ENCODE measurements around the gene CDHR5. TPM values are rescaled to one million over a fixed set of nuclear protein-coding genes. Genes with fewer than 3 reads are reported as not detected.
"Not testable (repeated sequence)": the region's sequence is repeated elsewhere in the genome, so short reads cannot be mapped to it uniquely, and the experiment has no call there.

The CDHR5 gene
- polyA plus RNA-seq, 3 donors: 31.0 to 42.2 (median 41.3) TPM

- no peak for DNase-seq (ENCODE audit: low read depth in 3 of 3, low spot score in 2 of 3)
Measured at GRCh38 chr11:592501-592900, 32.3 kb downstream of the CDHR5 start.

- DNase-seq (ENCODE audit: low read depth in 3 of 3, low spot score in 2 of 3): no peak
Measured at GRCh38 chr11:590997-591396, 33.8 kb downstream of the CDHR5 start.

DNA sequence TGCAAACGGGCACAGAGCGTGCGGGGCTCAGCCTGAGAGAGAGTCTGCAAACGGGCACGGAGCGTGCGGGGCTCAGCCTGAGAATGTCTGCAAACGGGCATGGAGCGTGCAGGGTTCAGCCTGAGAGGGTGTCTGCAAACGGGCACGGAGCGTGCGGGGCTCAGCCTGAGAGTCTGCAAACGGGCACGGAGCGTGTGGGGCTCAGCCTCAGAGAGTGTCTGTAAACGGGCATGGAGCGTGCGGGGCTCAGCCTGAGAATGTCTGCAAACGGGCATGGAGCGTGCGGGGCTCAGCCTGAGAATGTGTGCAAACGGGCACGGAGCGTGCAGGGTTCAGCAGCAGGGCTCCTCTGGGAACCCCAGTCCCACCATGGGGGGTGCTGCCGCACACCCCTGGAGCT is 35.0 kb downstream of the CDHR5 start:
- DNase-seq (ENCODE audit: low read depth in 3 of 3, low spot score in 2 of 3): no peak

- DNase-seq (ENCODE audit: low read depth in 3 of 3, low spot score in 2 of 3): no peak
Measured at GRCh38 chr11:587978-588380, 36.8 kb downstream of the CDHR5 start.

DNA sequence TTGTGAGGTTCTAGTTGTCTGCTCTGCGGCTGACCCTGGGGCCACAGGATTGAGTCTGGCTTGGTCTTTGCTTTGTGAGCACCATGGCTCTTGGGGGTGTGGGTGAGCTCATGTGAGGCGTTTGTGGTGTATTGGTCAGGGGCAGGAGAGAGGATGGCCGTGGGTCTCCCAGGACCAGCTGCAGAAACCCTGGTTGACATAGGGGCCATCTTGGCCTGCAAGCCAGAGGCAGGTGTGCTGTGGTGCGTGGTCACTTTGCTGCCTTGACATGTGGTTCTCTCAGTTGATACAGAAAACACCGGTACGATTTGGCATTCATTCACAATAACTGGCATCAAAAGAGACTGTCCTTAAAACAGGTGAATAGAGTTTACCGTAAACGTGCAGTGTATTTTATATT is 37.2 kb downstream of the CDHR5 start:
- no peak for DNase-seq (ENCODE audit: low read depth in 3 of 3, low spot score in 2 of 3)

DNA sequence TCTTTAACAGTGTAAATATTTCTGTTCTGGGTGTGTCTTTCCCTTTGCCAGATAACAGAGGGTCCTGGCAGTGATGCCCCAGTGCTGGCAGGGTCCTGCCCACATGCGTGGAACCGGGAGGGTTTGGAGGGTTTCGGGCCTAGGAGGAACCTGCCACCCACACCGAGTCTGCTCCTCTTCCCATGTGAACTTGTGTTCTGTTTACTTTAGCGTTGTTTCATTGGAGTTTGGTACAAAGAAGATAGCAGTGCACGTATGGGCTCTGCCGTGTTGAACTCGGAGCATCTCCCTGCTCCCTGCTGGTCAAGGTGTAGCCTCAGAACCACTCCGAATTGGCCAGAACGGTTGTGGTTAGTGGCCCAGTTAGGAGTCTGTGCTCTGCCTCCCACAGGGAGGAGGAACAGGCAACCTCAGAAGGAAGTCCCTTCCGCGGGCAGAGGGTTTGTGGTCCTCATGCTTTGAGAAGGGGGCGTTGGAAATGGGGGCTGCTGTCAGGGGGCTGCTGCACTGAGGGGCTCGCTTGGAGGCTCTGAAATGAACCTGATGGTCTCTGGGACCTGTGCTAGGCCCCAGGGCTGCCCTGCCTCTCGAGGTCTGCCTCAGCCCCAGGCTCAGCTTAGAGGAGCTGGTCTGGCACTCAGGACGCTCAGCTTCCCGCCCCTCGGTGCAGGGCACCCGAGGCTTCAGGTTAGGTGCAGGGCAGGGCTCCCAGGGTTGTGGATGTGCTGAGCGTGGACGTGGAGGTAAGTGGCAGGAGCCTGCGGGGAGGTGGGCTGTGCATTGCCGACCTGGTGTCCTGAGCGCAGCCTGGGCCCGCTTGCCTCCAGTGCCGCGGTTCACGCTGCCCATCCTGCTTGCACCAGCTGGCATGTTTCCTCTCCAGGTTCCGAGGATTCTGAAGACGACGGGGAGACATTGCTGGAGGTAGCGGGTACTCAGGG is 38.1 kb downstream of the CDHR5 start:
- DNase-seq (ENCODE audit: low read depth in 3 of 3, low spot score in 2 of 3): no peak

- DNase-seq (ENCODE audit: low read depth in 3 of 3, low spot score in 2 of 3): no peak
Measured at GRCh38 chr11:584287-584686, 40.5 kb downstream of the CDHR5 start.

DNA sequence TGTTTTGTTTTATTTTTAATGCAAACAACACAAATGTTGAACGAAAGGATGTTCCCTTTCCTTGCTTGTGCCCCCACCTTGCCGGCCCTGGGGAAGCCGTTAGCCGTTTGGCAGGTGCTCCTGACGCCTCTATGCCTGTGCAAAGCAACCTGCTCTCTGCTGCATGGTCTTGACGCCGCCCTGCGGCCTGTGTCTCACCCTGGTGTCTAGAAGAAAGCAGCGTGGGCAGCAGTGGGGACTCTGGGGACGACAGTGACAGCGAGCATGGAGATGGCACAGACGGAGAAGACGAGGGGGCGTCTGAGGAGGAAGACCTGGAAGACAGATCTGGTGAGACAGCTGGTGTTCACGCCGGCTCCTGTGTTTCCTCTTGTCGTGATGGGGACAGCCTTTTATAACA is 43.0 kb downstream of the CDHR5 start:
- no peak for DNase-seq (ENCODE audit: low read depth in 3 of 3, low spot score in 2 of 3)

GRCh38 chr11:581342-581741 is 43.4 kb downstream of the CDHR5 start:
- DNase-seq (ENCODE audit: low read depth in 3 of 3, low spot score in 2 of 3): no peak

- no peak for DNase-seq (ENCODE audit: low read depth in 3 of 3, low spot score in 2 of 3)
Measured at GRCh38 chr11:579830-580601, 44.7 kb downstream of the CDHR5 start.

- no peak for DNase-seq (ENCODE audit: low read depth in 3 of 3, low spot score in 2 of 3)
Measured at GRCh38 chr11:578276-579035, 46.3 kb downstream of the CDHR5 start.

DNA sequence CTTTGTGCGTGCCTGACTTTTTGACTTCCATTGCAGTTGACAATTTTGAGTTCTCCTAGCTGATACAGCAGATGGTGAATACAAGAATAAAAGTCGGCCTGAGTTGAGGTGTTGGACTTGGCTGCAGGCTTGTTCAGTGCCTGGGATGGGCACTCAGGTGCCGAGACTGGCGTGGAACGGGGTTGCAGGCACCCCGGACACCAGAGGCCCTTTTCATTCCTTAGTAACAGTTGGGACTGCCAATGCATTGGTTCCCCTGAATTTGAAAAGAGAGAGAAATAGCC is 47.2 kb downstream of the CDHR5 start:
- DNase-seq (ENCODE audit: low read depth in 3 of 3, low spot score in 2 of 3): no peak

- no peak for DNase-seq (ENCODE audit: low read depth in 3 of 3, low spot score in 2 of 3)
Measured at GRCh38 chr11:576811-577610, 47.7 kb downstream of the CDHR5 start.

DNA sequence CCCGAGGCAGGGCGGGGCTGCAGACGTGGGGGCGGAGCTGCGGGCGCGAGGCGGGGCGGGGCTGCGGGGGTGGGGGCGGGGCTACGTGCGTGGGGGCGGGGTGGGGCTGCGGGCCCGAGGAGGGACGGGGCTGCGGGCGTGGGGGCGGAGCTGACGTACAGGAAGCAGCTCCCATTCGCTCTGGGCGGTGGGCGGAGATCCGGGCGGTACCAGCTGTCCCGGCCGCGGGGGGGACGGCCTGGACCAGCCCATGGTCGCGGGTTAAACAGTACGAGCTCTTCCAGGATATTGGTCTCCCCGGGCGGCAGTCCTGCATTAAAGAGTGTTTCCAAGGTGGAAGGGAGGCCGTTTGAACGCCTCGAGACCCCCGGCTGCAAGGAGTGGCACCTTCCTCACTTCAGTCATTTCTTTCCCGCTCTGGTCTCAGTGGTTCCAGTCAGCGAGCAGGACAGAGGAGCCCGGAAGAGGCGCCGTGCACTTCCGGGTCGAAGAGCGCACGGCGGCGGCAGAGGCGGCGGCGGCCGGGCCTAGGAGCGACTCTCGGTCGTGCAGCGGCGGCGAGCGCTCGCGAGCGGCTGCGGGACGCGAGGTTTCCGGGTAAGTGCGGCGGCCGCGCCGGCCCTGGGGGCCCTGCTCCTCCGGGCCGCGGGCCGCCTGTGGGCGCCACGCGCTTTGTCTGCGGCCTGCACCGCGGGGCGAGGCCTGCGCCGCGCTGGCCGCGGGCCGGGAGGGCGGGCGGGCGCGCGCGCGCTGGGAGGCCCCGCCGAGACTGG is 48.6 kb downstream of the CDHR5 start, which contains the start of gene PHRF1:
Gene PHRF1 (plus strand): TSS at position 475 of the 773 bp plus-strand sequence. CDS start 5,043 bp downstream, outside the sequence.
- peak; percentile 86 to 91 (median 90) for DNase-seq (ENCODE audit: low read depth in 3 of 3, low spot score in 2 of 3)

DNA sequence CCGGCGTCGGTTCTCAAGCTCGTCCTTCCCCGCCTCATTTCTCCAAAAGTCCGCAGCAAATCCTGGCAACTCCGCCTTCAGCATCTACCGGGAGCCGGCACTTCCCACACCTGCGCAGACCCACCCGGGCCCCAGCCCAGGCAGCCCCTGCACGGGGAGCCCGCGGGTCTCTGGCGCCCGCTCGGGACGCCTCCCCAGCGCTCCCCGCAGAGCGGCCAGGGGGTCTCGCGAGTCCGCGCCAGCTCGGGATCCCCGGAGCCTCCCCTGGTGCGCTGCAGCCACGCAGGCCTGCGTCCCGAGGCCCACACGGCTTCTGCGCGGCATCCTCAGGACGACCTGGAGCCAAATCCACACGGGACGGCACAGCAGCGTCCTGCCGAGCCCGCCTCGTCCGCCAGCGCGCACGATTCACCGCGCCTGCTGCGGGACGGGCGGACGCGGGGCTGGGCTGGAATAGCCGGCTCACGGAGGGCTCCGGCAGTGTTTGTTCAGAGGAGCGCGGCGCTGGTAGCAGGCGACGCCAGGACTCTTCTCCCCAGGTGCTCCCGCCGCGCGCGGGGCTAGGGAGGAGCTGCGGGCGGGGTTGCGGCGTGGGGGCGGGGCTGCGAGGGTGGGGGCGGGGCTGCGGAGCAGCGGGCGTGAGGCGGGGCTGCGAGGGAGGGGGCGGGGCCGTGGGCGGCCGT is 49.3 kb downstream of the CDHR5 start:
- DNase-seq (ENCODE audit: low read depth in 3 of 3, low spot score in 2 of 3): no peak

DNA sequence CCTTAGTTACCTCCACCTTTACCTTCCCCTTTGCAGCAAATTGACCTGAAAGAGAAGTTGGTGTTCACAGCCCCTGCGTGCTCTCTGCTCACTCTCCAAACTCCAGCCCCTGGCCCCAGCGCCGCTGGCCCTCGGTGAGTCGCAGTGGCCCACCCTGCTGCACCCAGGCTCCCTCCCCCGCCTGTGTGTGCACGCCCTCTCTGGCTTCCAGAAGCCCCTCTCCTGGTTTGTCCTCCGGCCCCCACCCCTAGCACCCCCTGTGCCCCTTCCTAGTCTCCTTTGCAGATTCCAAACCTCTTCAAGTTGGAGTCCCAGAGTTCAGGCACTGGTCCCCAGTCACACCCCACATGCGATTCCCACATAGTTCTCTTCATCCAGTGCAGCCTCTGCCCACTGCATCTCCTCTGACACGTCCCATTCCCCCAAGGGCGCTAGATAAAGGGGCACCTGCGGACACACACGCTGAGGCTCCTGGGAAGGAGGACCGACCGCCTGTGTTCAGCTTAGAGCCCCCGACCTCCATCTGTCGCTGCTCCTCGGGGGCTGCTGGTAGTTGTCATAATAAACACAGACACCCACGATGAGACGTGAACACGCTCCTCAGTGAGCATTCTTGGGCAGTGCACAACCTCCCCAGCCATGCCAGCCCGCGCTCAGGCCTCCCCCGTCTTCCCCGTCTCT is 50.0 kb downstream of the CDHR5 start:
- DNase-seq (ENCODE audit: low read depth in 3 of 3, low spot score in 2 of 3): no peak

- DNase-seq (ENCODE audit: low read depth in 3 of 3, low spot score in 2 of 3): not testable (repeated sequence)
Measured at GRCh38 chr11:574031-574570, 50.7 kb downstream of the CDHR5 start.

GRCh38 chr11:573146-573759 is 51.5 kb downstream of the CDHR5 start:
- DNase-seq (ENCODE audit: low read depth in 3 of 3, low spot score in 2 of 3): no peak

All from right renal cortex interstitium (tissue), 3 donors.